A673 (cell line): ENCODE measurements around the gene GARNL3.

Experiments
- CTCF ChIP-seq: fragments of 300-800, 200-600 bp; sonication (generic); conservative IDR thresholded peaks from 2 replicates; pipeline ENCODE4 v1.5.1; 2017; ENCODE audit warnings: low read depth, mild to moderate bottlenecking, antibody characterized with exemption, low read length, moderate library complexity, mixed read lengths
- EZH2 ChIP-seq: fragments of 200-600 bp; sonication (generic); IDR thresholded peaks from 2 replicates; pipeline ENCODE4 v1.6.1; 2017; ENCODE audit warnings: borderline replicate concordance, low read depth, mild to moderate bottlenecking, mixed read lengths, antibody characterized with exemption, low read length; ENCODE audit not compliant: poor library complexity, severe bottlenecking

GRCh38 chr9:127397646-127398274 lies 133.2 kb downstream of the GARNL3 start:
- TF ChIP-seq CTCF = peak; percentile 56
- TF ChIP-seq EZH2 = no peak
